GM15510 (cell line): ENCODE results near the gene CAST.

Experiments used
- POLR2A ChIP-seq: IDR thresholded peaks from 3 replicates; pipeline ENCODE4 v1.6.1; 2011; ENCODE audit warnings: borderline replicate concordance; ENCODE audit not compliant: insufficient read length; ENCODE audit errors: extremely low read depth

Gene CAST, protein sequence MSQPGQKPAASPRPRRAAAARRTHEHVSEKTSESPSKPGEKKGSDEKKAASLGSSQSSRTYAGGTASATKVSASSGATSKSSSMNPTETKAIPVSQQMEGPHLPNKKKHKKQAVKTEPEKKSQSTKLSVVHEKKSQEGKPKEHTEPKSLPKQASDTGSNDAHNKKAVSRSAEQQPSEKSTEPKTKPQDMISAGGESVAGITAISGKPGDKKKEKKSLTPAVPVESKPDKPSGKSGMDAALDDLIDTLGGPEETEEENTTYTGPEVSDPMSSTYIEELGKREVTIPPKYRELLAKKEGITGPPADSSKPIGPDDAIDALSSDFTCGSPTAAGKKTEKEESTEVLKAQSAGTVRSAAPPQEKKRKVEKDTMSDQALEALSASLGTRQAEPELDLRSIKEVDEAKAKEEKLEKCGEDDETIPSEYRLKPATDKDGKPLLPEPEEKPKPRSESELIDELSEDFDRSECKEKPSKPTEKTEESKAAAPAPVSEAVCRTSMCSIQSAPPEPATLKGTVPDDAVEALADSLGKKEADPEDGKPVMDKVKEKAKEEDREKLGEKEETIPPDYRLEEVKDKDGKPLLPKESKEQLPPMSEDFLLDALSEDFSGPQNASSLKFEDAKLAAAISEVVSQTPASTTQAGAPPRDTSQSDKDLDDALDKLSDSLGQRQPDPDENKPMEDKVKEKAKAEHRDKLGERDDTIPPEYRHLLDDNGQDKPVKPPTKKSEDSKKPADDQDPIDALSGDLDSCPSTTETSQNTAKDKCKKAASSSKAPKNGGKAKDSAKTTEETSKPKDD

DNA sequence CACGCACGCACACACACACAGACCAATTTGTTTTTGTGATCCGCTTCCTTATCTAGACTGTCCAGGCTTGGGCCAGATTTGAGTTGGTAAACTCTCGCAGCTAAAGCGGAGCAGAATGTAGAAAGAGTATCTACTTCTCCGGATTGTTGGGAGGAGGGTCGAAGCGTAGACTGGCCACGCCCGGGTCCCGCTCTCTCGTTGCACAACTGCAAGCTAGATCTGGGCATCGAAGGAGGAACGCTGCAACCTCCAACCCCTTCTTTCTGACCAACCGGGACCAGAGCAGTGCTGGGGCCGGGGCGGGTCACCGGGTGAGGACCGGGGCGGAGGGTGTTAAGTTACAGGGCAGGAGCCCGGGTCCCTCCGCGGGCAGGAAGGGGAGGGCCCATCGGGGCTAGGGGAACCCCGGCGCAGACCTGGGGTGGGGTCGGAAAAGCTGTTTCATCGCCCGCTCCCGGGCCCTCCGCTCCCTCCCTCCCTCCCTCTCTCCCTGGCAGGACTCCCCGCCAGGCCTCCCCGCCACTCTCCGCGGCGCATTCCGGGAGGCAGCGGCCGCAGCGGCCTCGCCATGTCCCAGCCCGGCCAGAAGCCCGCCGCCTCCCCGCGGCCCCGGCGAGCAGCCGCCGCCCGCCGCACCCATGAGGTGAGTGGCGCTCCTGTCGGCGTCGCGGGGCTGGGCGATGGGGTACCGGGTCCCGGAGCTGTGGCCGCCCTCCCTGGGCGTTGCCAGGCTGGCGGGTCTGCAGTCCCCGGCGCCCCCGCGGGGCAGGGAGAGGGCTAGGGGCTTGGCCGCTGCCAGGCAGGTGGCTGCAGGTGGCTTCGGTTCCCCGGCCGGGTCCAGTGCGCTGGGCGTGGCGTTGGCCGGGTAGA is at the start of gene CAST:
TSS of gene CAST (plus strand) at position 522 of the 870 bp plus-strand sequence. CDS start at position 569, 47 bp downstream.
- peak; percentile 64 for TF ChIP-seq POLR2A

DNA sequence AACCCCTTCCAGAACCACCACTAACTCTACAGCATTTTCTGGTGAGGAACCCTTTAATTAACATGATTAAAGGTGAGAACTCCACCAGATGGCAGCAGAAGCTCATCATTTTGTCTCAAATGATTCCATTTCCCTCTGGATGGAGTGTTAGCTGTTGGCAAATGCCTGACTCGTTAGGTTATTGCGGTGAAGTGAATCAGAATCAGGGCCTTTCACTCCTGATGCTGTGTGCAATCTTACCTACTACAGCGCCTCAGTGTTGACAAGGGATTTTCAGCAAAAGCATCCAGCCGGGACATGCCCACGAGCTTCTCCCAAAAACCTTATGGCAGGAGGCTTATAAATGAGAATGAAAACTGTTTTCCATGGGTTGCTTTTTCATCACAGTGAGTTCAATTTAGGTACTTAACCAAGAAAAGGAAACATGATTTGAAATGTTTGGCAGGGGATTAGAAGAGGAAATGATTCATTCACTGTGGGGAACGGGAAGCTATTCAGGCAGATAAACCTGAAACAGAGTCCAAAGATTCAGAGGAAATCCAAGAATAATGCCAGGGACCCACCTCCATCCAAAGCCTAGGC is 48.0 kb upstream of the CAST start:
- TF ChIP-seq POLR2A = no peak

DNA sequence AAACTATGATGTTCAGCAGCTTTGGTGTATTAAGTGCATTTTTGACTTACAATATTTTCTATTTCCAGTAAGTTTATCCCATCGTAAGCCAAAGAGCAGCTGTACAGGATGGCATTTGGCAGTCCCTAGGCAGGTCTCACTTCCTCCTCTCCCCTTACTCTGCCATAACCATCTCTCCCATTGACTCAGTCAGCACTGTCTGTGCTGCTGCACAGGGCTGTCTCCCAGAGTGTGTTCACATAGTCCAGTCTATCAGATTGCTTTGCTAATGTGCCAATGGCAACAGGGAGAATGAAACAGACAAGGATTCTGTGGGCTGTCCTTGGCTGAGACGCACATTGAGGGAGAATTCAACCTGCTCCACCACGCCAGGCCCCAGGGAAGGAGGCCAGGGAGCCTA is 47.0 kb upstream of the CAST start:
- TF ChIP-seq POLR2A = no peak

DNA sequence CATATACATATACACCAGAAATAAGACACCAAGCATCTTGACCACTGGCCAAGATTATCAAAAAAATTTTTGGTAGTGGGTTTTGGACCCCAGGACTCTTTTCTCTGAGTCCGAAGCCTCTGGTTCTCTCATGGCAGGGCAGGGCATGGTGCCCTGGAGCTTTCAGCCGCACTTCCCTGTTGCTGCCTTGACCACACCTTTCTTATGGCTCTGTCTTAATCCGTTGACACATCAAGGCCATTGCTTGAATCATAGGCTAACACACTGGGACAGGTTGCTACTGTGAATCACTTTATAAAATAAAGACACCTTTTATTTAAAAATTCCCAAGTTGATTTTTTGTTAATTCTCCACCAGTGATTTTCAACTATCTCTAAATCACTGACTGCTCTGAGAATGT is 45.4 kb upstream of the CAST start:
- no peak for TF ChIP-seq POLR2A

DNA sequence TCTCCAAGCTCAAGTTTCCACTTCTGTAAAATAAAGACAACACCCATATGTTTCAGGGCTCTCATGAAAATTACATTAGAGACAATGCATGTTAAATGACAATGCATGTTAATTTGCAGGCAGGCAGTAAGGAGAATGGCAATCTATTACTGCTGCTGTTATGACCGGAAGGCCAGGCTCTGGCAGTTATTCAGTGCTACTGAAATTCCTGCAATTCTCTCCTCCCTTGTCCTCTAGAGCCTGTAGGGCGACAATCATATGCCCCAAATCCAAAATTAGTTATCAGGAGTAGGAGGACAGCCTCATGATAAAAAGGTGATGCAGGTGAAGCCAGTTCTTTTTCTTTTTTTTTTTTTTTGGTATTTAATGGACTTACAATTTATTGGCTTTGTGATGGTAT is 42.2 kb upstream of the CAST start:
- no peak for TF ChIP-seq POLR2A

DNA sequence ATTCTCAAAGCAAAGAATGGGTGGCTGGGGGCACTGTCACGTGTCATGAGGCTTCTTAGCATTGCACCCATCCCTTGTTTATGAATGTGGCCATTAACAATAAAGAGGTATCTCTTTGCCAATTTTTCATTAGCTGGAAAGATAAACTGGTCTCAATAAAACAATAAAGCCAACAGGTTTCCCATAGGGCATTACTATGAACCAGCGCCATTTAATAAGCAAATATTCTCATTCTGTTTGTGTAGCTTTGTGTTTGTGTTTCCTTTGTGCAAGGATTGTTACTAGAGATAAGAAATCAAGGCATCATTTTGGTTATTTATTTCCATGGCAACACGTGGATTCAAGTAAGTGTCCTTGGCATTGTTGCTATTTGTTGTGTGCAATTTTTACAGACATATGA is 37.6 kb upstream of the CAST start:
- no peak for TF ChIP-seq POLR2A

DNA sequence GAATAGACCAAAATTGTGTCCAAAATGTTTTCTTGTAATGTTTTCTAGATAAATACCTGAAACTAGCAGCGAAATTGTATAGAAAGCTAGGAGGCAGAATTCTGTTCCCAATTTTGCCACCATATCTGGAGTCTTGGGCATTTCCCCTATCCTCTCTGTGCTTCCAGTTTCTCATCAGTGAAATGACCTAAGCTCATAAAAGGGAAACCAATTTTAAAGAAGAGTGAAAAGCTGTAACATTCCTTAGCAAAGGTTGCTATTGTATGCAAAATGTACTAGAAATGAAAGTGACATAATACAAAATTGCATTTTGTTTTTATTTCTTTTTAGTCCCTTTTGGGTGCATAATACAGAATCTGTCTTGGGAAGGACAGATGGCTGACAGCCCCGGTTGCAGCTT is 36.8 kb upstream of the CAST start:
- TF ChIP-seq POLR2A = no peak

DNA sequence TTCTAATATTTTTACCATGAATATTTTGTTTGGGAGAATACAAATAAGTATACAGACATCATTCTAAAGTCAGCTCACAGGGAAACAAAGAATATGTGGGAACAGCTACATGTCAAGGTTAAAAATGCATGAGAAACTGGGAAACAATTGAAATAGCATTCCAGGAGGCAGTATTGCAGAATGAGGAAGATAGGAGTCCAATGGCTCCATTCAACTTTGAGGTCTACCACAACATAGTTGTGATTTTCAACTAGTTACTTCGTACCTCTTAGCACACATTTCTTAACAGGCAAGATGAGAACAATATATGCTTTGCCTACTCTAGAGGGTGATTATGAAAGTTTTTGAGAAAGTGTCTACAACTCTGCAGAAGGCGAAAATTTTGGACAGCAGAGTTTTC is 35.2 kb upstream of the CAST start:
- no peak for TF ChIP-seq POLR2A

DNA sequence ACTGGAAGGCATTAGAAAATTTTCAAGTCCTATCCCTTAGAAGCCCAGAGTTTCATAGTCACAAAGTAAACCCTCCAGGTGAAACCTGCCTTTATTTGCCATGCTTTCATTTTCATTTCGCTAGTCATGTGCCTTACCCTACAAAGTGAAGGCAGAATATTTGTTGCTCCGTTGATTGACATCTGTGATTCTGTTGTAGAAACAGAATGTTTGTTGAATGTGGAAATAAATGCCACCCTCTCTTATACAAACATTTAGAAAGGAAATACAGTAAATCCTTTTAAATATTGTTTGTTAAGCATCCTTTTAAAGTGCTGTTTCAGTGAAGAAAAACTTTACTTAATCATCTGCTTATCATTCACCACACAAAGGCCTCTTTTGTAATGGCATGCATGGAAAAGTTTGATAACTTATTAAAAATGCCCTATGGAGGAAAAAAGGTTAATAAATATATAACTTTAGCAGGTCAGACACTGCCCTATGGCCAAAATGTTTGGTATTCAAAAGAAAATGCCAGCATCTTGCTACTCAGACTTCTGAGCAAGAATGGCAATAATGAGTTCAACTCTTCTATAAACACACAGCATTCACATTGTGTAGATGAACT is 34.3 kb upstream of the CAST start:
- no peak for TF ChIP-seq POLR2A

DNA sequence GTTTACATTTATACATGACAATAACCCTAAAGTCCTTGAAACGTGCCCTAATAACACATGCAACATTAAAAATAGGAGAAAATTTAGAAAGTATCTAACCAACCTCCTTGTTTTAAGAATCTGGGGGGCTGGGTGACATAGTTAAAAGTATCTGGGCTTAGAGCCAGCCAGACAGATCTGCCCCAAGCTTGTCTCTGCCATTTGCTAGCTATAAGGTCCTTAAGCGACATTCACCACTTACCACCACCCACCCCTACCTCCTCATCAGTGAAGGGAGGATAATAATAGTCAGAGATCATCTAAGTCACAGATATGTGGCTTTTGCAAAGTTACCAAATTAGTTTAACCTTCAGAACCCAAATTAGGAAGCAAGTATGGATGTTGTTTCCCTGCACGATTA is 33.8 kb upstream of the CAST start:
- no peak for TF ChIP-seq POLR2A

DNA sequence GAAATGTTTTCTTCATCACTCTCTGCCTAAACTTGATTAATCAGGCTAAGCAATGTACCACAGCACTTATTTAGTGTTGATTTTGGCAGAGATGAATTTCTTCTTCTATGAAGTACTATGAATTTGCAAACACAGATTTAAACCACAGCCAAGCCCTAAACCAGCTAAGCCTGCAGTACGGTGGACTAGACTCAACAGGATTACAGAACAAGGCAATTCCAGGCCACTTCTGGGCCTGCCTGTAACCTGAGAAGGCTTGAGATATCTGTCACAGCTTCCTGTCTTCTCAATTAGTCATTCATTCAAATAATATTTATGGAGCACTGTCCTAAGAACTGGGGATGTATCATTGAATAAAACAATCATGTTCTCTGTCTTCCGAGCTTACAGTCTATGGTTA is 32.4 kb upstream of the CAST start:
- TF ChIP-seq POLR2A = no peak

DNA sequence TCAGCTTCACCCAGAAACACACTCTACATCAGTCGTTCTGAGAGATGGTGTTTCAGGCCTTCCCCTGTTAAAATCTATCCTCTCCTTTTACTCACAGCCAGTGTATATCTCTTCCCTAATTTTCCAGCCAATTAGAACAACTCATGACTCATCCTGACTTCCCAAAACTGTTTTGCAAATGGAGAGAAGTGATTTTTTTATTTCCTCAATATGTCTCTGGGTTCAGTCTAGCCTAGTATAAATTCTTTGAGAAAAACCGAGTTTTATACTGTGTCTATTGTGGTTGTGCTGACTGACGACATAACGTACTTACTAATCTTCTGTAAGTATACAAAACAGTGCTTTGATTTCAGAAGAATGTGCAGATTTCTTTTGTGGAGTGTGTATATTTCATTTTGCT is 28.4 kb upstream of the CAST start:
- TF ChIP-seq POLR2A = no peak

DNA sequence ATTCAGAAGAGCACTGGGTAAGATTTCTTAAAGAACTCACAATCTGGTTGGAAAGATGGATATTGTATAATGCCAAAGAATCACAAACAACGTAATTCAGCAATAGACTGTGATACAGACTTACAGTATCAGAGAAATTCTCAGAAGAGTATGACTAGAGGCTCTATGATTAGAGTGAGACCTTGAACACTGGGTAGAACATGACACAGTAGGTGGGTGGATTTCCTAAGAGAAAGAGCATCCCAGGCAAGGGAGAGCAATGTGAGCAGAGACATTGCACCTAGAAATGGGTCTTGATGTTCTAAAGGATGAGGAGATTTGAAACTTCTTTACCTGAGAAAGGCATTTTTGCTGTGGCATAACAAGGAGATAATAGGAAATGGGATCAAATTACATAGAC is 27.3 kb upstream of the CAST start:
- no peak for TF ChIP-seq POLR2A

DNA sequence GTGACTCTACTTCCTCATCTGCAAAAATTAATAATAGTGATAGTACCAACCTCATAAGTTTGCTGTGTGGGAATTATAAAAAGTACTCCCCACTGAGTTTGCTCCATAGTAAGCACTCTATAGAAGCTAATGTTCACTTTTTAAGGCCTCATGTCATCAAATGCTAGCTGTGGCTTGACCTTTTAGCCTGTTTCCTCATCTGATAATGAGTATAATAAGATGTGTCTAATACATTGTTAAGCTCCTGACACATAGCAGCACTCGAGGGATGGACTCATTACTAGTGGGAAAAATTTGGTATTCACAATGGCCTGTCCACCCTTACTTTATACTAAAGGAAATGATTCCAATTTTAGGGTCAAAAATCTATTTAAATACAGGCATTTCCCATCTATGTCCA is 26.1 kb upstream of the CAST start:
- no peak for TF ChIP-seq POLR2A

DNA sequence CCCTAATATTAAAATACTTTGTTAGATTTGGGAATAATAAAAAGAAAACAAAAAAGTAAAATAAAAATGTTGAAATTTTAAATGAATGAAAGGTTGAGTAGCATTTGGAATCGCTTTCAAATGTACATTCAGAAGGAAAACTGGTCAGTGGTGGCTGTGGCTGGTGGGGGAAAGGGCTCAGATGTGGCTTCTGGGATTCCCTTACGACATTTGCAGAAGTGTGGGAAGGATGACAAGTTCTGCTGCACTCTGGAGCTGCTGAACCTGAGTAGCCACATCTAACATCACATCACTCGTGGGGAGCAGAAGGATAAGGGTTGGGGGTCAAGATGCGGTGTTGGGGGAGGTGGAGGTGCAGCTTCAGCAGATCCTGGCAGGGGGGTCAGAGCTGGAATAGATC is 25.6 kb upstream of the CAST start:
- no peak for TF ChIP-seq POLR2A

DNA sequence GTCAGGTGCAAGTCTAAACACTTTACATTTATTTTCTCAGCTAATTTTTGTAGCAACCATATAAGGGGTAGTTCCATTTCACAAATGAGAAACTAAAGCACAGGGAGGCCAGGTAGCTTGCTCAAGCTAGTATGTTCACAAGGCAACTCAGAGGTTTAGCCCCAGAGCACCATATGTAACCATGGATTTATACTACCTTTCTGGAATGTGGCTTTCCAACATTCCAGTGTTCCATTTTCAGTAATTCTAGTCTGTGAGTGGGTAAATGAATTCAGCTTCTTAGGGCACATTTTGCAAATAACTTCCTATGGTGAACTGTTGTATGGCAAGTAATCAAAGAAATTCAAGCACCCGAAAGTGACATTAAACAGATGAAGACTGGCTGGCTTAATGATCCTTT is 25.0 kb upstream of the CAST start:
- TF ChIP-seq POLR2A = no peak
